ENCODE data around the gene P2RY11. TPM values are rescaled to one million over a fixed set of nuclear protein-coding genes. Genes with fewer than 3 reads are reported as not detected.

The P2RY11 gene
- total RNA-seq, 1 donor from 2014 or later: 4.5 TPM

DNA sequence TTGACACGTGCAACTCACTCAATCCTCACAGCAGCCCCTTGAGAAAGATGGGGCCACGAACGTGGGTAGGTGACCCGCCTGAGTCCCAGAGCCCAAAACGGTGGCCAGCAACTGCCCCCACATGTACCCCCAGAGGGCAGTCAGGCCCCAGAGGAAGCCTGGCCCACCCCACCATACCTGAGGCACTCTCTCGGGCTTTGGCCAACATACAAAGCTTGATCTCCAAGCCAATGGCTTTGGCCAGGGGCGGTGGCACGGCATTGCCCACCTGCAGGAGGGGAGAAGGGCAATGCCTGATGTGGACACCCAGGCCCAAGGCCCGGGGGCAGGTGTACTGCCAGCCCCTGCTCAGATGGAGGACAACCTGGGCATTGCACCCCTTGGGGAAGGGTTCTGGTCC is 22.5 kb downstream of the P2RY11 start:
- TF ChIP-seq, protein P1, sequence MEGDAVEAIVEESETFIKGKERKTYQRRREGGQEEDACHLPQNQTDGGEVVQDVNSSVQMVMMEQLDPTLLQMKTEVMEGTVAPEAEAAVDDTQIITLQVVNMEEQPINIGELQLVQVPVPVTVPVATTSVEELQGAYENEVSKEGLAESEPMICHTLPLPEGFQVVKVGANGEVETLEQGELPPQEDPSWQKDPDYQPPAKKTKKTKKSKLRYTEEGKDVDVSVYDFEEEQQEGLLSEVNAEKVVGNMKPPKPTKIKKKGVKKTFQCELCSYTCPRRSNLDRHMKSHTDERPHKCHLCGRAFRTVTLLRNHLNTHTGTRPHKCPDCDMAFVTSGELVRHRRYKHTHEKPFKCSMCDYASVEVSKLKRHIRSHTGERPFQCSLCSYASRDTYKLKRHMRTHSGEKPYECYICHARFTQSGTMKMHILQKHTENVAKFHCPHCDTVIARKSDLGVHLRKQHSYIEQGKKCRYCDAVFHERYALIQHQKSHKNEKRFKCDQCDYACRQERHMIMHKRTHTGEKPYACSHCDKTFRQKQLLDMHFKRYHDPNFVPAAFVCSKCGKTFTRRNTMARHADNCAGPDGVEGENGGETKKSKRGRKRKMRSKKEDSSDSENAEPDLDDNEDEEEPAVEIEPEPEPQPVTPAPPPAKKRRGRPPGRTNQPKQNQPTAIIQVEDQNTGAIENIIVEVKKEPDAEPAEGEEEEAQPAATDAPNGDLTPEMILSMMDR (conservative IDR thresholded peaks at IDR 0.05; ENCODE audit: low read depth, low read length): no peak
- no peak for DNase-seq (ENCODE audit: low read depth)
- H3K4me3 ChIP-seq (ENCODE audit: low read depth, low read length): no peak overlapping the region

DNA sequence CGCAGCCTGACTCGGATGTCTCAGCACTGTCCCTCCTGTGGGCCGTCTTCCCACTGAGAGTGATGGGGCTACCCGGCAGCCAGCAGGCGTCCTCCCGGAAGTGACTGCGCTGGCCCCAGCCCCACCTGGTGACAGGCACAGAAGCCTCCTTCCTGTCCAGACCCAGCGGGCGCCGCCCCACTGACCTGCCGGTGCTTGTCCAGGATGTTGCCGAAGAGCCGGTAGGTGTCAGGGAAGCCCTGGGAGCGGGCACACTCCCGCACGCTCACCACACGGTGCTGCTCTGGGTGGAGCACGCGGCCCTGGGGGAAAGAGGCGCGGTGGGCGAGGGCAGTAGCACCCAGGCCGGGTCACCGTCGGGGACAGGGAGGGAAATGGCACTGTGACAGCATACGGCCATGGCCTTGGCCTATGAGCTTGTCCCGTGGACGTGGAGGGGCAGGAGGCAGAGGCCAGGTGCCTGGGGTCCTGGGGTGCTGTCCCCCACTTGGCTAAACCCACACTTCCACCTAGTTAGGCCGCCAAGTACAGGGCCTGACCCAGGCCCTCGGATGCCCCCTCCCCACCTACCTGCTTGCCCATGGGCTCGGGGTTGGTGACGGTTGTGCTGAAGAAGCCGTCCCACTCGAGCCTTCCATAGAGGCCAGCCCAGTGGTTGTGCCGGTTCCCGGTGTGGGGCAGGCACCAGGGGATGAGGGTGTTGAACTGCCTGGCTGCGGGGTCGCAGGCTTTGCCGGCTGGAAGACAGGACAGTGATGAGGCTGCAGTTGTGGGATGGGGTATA is 24.2 kb downstream of the P2RY11 start:
- no peak for DNase-seq (ENCODE audit: low read depth)
- TF ChIP-seq, protein P1 (conservative IDR thresholded peaks at IDR 0.05; ENCODE audit: low read depth, low read length): no peak
- no peak overlapping the region for H3K4me3 ChIP-seq (ENCODE audit: low read depth, low read length)

DNA sequence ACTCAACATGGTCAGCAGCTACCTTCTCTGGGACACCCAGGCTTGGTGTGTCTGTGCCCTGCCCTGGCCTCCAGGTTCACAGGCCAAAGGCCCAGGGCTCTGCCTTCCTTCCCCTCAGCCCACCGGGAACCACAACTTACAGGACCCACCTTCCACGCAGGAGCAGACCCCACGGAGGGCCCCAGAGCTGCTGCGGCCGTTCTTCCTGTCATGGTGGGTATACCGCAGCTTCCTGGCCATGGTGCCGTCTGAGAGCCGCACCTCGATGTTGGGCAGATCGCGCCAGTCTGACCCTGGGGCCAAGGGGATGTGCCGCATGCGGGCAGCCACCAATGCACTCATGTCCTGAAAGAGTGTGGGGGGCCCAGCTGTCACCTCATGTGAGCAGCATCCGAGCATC is 25.4 kb downstream of the P2RY11 start:
- no peak for DNase-seq (ENCODE audit: low read depth)
- no peak overlapping the region for H3K4me3 ChIP-seq (ENCODE audit: low read depth, low read length)
- TF ChIP-seq, protein P1 (conservative IDR thresholded peaks at IDR 0.05; ENCODE audit: low read depth, low read length): no peak

- no peak for DNase-seq (ENCODE audit: low read depth)
- TF ChIP-seq, protein P1 (conservative IDR thresholded peaks at IDR 0.05; ENCODE audit: low read depth, low read length): no peak
- no peak overlapping the region for H3K4me3 ChIP-seq (ENCODE audit: low read depth, low read length)
Measured at GRCh38 chr19:10137751-10138682, 26.5 kb downstream of the P2RY11 start.

GRCh38 chr19:10138879-10139795 is 27.6 kb downstream of the P2RY11 start:
- H3K4me3 ChIP-seq (ENCODE audit: low read depth, low read length): no peak overlapping the region
- no peak for DNase-seq (ENCODE audit: low read depth)
- TF ChIP-seq, protein P1 (conservative IDR thresholded peaks at IDR 0.05; ENCODE audit: low read depth, low read length): no peak

DNA sequence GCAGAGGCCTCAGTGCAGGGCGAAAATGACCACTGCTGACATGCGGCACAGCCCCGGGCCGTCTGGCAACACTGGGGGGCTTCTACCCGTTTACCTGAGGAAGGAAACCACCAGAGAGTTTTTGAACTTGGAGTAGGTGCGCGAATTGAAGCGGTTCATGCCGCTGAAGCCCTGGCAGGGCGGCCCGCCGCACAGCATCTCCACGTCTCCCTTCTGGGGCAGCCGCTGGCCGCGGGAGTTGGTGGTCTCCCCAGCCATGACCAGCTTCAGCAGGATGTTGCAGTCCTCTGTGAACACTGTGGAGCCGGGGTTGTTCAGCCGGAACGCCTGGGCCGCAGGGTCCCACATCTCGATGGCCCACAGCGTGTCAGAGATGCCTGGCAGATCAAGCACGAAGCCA is 28.5 kb downstream of the P2RY11 start:
- DNase-seq (ENCODE audit: low read depth): no peak
- TF ChIP-seq, protein P1 (conservative IDR thresholded peaks at IDR 0.05; ENCODE audit: low read depth, low read length): no peak
- no peak overlapping the region for H3K4me3 ChIP-seq (ENCODE audit: low read depth, low read length)
